ENCODE results near the gene OR2M2. TPM values are rescaled to one million over a fixed set of nuclear protein-coding genes. Genes with fewer than 3 reads are reported as not detected.

The OR2M2 gene
- total and polyA plus RNA-seq, 4 donors = not detected

DNA sequence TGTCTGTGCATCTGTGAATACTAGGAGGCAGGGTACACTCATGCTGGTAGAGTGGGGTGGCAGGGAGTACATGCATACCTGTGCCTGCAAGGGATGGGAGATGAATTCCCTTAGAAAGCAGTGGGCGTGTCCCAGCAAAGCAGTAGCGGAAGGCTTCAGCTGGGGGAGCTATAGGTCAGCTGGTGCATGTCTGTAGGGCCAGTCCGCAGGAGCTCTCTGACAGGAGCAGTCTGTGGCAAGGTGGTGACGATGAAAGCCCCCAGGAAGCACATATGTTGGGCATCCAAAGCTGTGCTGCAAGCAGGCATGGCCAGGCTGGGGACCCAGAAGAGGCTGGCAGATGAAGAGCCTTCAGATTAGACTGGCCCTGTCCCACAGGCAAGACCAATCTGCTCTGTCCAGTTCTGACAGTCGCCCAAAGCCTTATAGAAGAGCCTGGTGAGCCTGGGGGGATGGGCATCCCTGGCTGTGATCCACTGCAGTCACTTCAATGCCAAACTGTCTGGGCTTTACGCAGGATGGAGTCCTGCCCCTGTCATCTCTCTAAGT lies 54.8 kb downstream of the OR2M2 start:
- DNase-seq (no peak), ATAC-seq (ENCODE audit: low FRiP score) (peak; percentile 19)
- intact Hi-C loops (cut with DNase I) = no loop called here
- Histone ChIP-seq H3K9me3 (ENCODE audit: control insufficient read depth, low read length) (no peaks in the 10 kb centered on the region), H3K27ac (ENCODE audit: low read depth in 1 of 2, low read length in 2 of 2) (no peak overlapping the region), H3K27me3 (ENCODE audit: control insufficient read depth in 1 of 2, insufficient read depth in 2 of 2, low read length in 1 of 2) (no peaks in the 10 kb centered on the region), H3K36me3 (ENCODE audit: control insufficient read depth in 1 of 2, insufficient read depth in 2 of 2, low read length in 1 of 2) (no peaks in the 10 kb centered on the region), H3K4me3 (ENCODE audit: low read length in 2 of 2) (no peak overlapping the region), H3K4me1 (ENCODE audit: control insufficient read depth in 1 of 2, insufficient read depth in 2 of 2, low read length in 2 of 2) (no peaks in the 10 kb centered on the region)
- WGBS, 2 donors = 54 to 66% methylated on average over 6 of the region's 6 CpGs

Other genes starting within 250 kb of the OR2M2 start
- gene OR2AJ1, start 249.9 kb upstream of the OR2M2 start, total RNA-seq = not detected
- not detected for gene OR2AJ1, start 249.9 kb upstream of the OR2M2 start, polyA plus RNA-seq
- under 1 TPM in 1 of 2 donors, not detected in 1; 0.69 TPM for gene OR2L8, start 226.0 kb upstream of the OR2M2 start, total RNA-seq
- gene OR2L8, start 226.0 kb upstream of the OR2M2 start, polyA plus RNA-seq = not detected
- not detected for gene OR2AK2, start 209.6 kb upstream of the OR2M2 start, total RNA-seq
- gene OR2AK2, start 209.6 kb upstream of the OR2M2 start, polyA plus RNA-seq = not detected
- gene OR2L5, start 161.2 kb upstream of the OR2M2 start, total RNA-seq = under 1 TPM in 1 of 2 donors, not detected in 1; 0.24 TPM
- not detected for gene OR2L5, start 161.2 kb upstream of the OR2M2 start, polyA plus RNA-seq
- gene OR2L2, start 144.8 kb upstream of the OR2M2 start, total RNA-seq = under 1 TPM; 0.13 to 0.51 TPM
- under 1 TPM in 1 of 2 donors, not detected in 1; 0.05 TPM for gene OR2L2, start 144.8 kb upstream of the OR2M2 start, polyA plus RNA-seq
- under 1 TPM in 1 of 2 donors, not detected in 1; 0.21 TPM for gene OR2L3, start 128.0 kb upstream of the OR2M2 start, total RNA-seq
- not detected for gene OR2L3, start 128.0 kb upstream of the OR2M2 start, polyA plus RNA-seq
- not detected for gene OR2L13, start 79.6 kb upstream of the OR2M2 start, total RNA-seq
- gene OR2L13, start 79.6 kb upstream of the OR2M2 start, polyA plus RNA-seq = not detected
- gene OR2M5, start 29.7 kb upstream of the OR2M2 start, total RNA-seq = not detected
- not detected for gene OR2M5, start 29.7 kb upstream of the OR2M2 start, polyA plus RNA-seq
- gene OR2M3, start 22.4 kb downstream of the OR2M2 start, total RNA-seq = not detected
- not detected for gene OR2M3, start 22.4 kb downstream of the OR2M2 start, polyA plus RNA-seq
- not detected for gene OR2M4, start 56.6 kb downstream of the OR2M2 start, total RNA-seq
- gene OR2M4, start 56.6 kb downstream of the OR2M2 start, polyA plus RNA-seq = not detected
- not detected for gene OR2T33, start 103.2 kb downstream of the OR2M2 start, total RNA-seq
- not detected for gene OR2T33, start 103.2 kb downstream of the OR2M2 start, polyA plus RNA-seq
- not detected for gene OR2T12, start 128.6 kb downstream of the OR2M2 start, total RNA-seq
- not detected for gene OR2T12, start 128.6 kb downstream of the OR2M2 start, polyA plus RNA-seq
- not detected for gene OR2M7, start 149.7 kb downstream of the OR2M2 start, total RNA-seq
- not detected for gene OR2M7, start 149.7 kb downstream of the OR2M2 start, polyA plus RNA-seq
- gene OR14C36, start 174.0 kb downstream of the OR2M2 start, total RNA-seq = not detected
- not detected for gene OR14C36, start 174.0 kb downstream of the OR2M2 start, polyA plus RNA-seq
- not detected for gene OR2T4, start 186.8 kb downstream of the OR2M2 start, total RNA-seq
- gene OR2T4, start 186.8 kb downstream of the OR2M2 start, polyA plus RNA-seq = not detected
- gene OR2T6, start 200.9 kb downstream of the OR2M2 start, total RNA-seq = not detected
- gene OR2T6, start 200.9 kb downstream of the OR2M2 start, polyA plus RNA-seq = under 1 TPM in 1 of 2 donors, not detected in 1; 0.13 TPM
- not detected for gene OR2T1, start 228.2 kb downstream of the OR2M2 start, total RNA-seq
- under 1 TPM in 1 of 2 donors, not detected in 1; 0.63 TPM for gene OR2T1, start 228.2 kb downstream of the OR2M2 start, polyA plus RNA-seq